Heart left ventricle (tissue), 16 donors: Measurements from ENCODE around the gene PDCD11. TPM values are rescaled to one million over a fixed set of nuclear protein-coding genes. Genes with fewer than 3 reads are reported as not detected.
A peak's percentile ranks its signal among the peaks of the same experiment; 100 is the strongest.

Experiments used
- ATAC-seq, 4 donors: fragments of 200-7000 bp; cut with Tn5 transposase; one replicate each; pipeline ENCODE4 v1.9.1; 2020 to 2022; ENCODE audit warnings: moderate library complexity in 4 of 4, mild to moderate bottlenecking in 3 of 4, moderate number of reproducible peaks in 1 of 4
- DNase-seq, 5 donors: peaks; one replicate each; pipeline ENCODE4 v3.0.0-alpha.2; 2020
- H3K27ac ChIP-seq, 12 donors: fragments of 200-600 bp; sonication (generic) in 4 of 12; one replicate each; pipeline versions ENCODE4 v1.5.0 to v1.8.0; 2016 to 2022; ENCODE audit warnings: mild to moderate bottlenecking in 2 of 12
- H3K27me3 ChIP-seq, 9 donors: fragments of 200-600 bp; sonication (generic) in 2 of 9; one replicate each; pipeline versions ENCODE4 v1.5.1 to v1.8.0; 2016 to 2022; ENCODE audit warnings: mild to moderate bottlenecking in 3 of 9
- H3K36me3 ChIP-seq, 9 donors: fragments of 200-600 bp; sonication (generic) in 2 of 9; one replicate each; pipeline versions ENCODE4 v1.5.0 to v1.8.0; 2018 to 2022; ENCODE audit warnings: mild to moderate bottlenecking in 2 of 9
- H3K4me1 ChIP-seq, 12 donors: fragments of 200-600 bp; sonication (generic) in 4 of 12; one replicate each; pipeline versions ENCODE4 v1.5.0 to v1.8.0; 2016 to 2022; ENCODE audit warnings: mild to moderate bottlenecking in 3 of 12
- H3K4me3 ChIP-seq, 12 donors: fragments of 200-600 bp; sonication (generic) in 4 of 12; one replicate each; pipeline versions ENCODE4 v1.5.0 to v1.8.0; 2017 to 2022; ENCODE audit warnings: mild to moderate bottlenecking in 9 of 12, moderate library complexity in 4 of 12
- H3K9me3 ChIP-seq, 12 donors: fragments of 200-600 bp; sonication (generic) in 4 of 12; one replicate each; pipeline versions ENCODE4 v1.5.0 to v1.8.0; 2016 to 2022; ENCODE audit warnings: mild to moderate bottlenecking in 1 of 12
- CTCF ChIP-seq, 12 donors: fragments of 200-600 bp; sonication (generic) in 4 of 12; IDR thresholded peaks; one replicate each; pipeline versions ENCODE4 v1.5.0 to v1.8.0; 2018 to 2022; ENCODE audit warnings: antibody characterized with exemption in 12 of 12, mild to moderate bottlenecking in 5 of 12
- POLR2A ChIP-seq, 2 donors: fragments of 450-650 bp; IDR thresholded peaks; one replicate each; pipeline ENCODE4 v1.6.1; 2017; ENCODE audit warnings: antibody characterized with exemption in 2 of 2, mild to moderate bottlenecking in 2 of 2, moderate library complexity in 2 of 2
- WGBS, 4 donors: extraction: QIAGEN DNeasy Blood & Tissue Kit in 2 of 4; methylation state at CpG; one replicate each; pipeline versions ENCODE4 v1.1.5 to v1.1.7; 2013 to 2018; 5-methylcytosine and 5-hydroxymethylcytosine counted together
- intact Hi-C, 10 donors: fragments of 100-400 bp; cut with DNase I; formaldehyde crosslinking; loops; one replicate each; pipeline versions ENCODE4 v1.11.1 to v1.14.2; 2022
- polyA plus RNA-seq, 2 donors: library from polyadenylated mRNA; stranded (reverse); fragments of 200-250 nt; gene quantifications; one replicate each; pipeline ENCODE4 v1.2.3, GENCODE V29; 2013
- total RNA-seq, 9 donors: library from RNA; depleted of rRNA in 2 of 9; stranded (reverse); fragments of >200 nt in 2 of 9; fragmentation: NEBNext Ultra II Directional in 3 of 9; extraction: Animal tissue kit (Norgen Biotek cat#: 25700) in 3 of 9; gene quantifications; one replicate each; pipeline versions ENCODE4 v1.1.0 to v1.2.4, GENCODE V29; 2016 to 2023
- donor health status: ischemic (EF 13 %, LVEDD 7.1; RV severe dilation, severe dysfunction).
- donor health status: healthy with polysubstance abuse.
- donor health status: DM: no; HTN: yes; CAD: no.
- donor health status: DM: no; HTN: no; CAD: no.
- donor health status: ischemic (EF 25% LVEDD 6.9; RV normal size, moderate dysfunction).
- donor health status: ischemic (EF 25% LVEDD 5.7; RV mildly dilated, moderate dysfunction).
- donor health status: healthy.
- donor health status: DM: yes; HTN: yes; CAD: no.
- donor health status: ischemic (EF 35%, LVEDD 5.7; RV mildly dilated, moderate dysfunction).
- donor health status: nonischemic (EF 11% LVEDD 7.7; RV severe dilation, severe dysfunction).
- donor health status: DM: yes; HTN: yes; CAD: no.
- donor health status: PGD.
- donor health status: ischemic (EF 29% LVEDD 5.4; RV normal size, mild dysfunction).
- donor health status: nonischemic (EF 23%, LVEDD 6.1; RV moderate dilation, normal function).

PDCD11 gene
- total and polyA plus RNA-seq, 11 donors = 8.0 to 17.2 (median 12.1) TPM

- 92 to 97% (median 95%) methylated on average over 5 of the region's 5 CpGs for WGBS, 4 donors
- Histone ChIP-seq H3K4me3 (no peak overlapping the region), H3K4me1 (no peaks in the 10 kb centered on the region), H3K9me3 (no peaks in the 10 kb centered on the region), H3K36me3 (peaks cover 0 to 100% (median 94%) of the 10 kb centered on the region in 9 donors), H3K27me3 (no peaks in the 10 kb centered on the region), H3K27ac (no peak overlapping the region)
- ATAC-seq (no peak), DNase-seq (no peak)
- TF ChIP-seq POLR2A (IDR thresholded peaks at IDR 0.05) (no peak), CTCF (IDR thresholded peaks at IDR 0.05) (no peak)
- intact Hi-C loops = no loop called here
Measured at GRCh38 chr10:103382769-103383168, 13.7 kb upstream of the PDCD11 start.

- Histone ChIP-seq H3K4me1 (peaks cover 3 to 43% (median 32%) of the 10 kb centered on the region in 12 donors), H3K4me3 (peak overlapping the region in 2 of 12 donors; percentile 8 to 12), H3K9me3 (no peaks in the 10 kb centered on the region), H3K27me3 (no peaks in the 10 kb centered on the region), H3K27ac (no peak overlapping the region), H3K36me3 (peaks cover 0 to 63% (median 44%) of the 10 kb centered on the region in 9 donors)
- intact Hi-C loops = no loop called here
- ATAC-seq (no peak), DNase-seq (no peak)
- 77 to 85% (median 83%) methylated on average over 14 of the region's 14 CpGs for WGBS, 4 donors
- no peak for TF ChIP-seq POLR2A (IDR thresholded peaks at IDR 0.05)
- TF ChIP-seq CTCF (IDR thresholded peaks at IDR 0.05) = no peak
Measured at GRCh38 chr10:103394180-103394579, 2.2 kb upstream of the PDCD11 start.

GRCh38 chr10:103395754-103396066, 716 bp upstream of the PDCD11 start:
- TF ChIP-seq CTCF (IDR thresholded peaks at IDR 0.05) = no peak
- no peak for TF ChIP-seq POLR2A (IDR thresholded peaks at IDR 0.05)
- WGBS, 4 donors = 1 to 3% (median 2%) methylated on average over 10 to 11 of the region's 11 CpGs
- Histone ChIP-seq H3K9me3 (no peaks in the 10 kb centered on the region), H3K27ac (peak overlapping the region in 11 of 12 donors; percentile 84 to 98 (median 93)), H3K4me3 (peak overlapping the region; percentile 62 to 99 (median 92)), H3K4me1 (peaks cover 3 to 42% (median 32%) of the 10 kb centered on the region in 12 donors), H3K27me3 (no peaks in the 10 kb centered on the region), H3K36me3 (peaks cover 3 to 63% (median 44%) of the 10 kb centered on the region in 9 donors)
- intact Hi-C loops = no loop called here
- ATAC-seq = peak; percentile 4 to 26 (median 20)
- DNase-seq = no peak

GRCh38 chr10:103396789-103397087, 312 bp downstream of the PDCD11 start:
- Histone ChIP-seq H3K36me3 (peaks cover 0 to 63% (median 44%) of the 10 kb centered on the region in 9 donors), H3K27me3 (no peaks in the 10 kb centered on the region), H3K27ac (peak overlapping the region in 11 of 12 donors; percentile 50 to 98 (median 93)), H3K4me1 (peaks cover 3 to 42% (median 32%) of the 10 kb centered on the region in 12 donors), H3K4me3 (peak overlapping the region; percentile 62 to 99 (median 92)), H3K9me3 (no peaks in the 10 kb centered on the region)
- ATAC-seq (no peak), DNase-seq (no peak)
- 0 to 1% (median 0%) methylated on average over 4 to 8 of the region's 8 CpGs for WGBS, 4 donors
- TF ChIP-seq POLR2A (IDR thresholded peaks at IDR 0.05) (no peak), CTCF (IDR thresholded peaks at IDR 0.05) (no peak)
- intact Hi-C loops = no loop called here
